Type B pancreatic cell (in vitro differentiated cells): ENCODE measurements around the gene EPHA8. TPM values are rescaled to one million over a fixed set of nuclear protein-coding genes. Genes with fewer than 3 reads are reported as not detected.

Source experiments
- DNase-seq: peaks from one replicate; pipeline ENCODE4 v3.0.0; 2021; ENCODE audit warnings: mixed read lengths; ENCODE audit not compliant: unreplicated experiment; ENCODE audit errors: extremely low spot score
- H3K27ac Mint-ChIP-seq: 2 replicates; pipeline ENCODE4 v1.8.0; 2021; ENCODE audit warnings: mild to moderate bottlenecking, mixed read lengths
- H3K27me3 Mint-ChIP-seq: 2 replicates; pipeline ENCODE4 v1.8.0; 2021; ENCODE audit warnings: mixed read lengths
- H3K36me3 Mint-ChIP-seq: 2 replicates; pipeline ENCODE4 v1.8.0; 2021; ENCODE audit warnings: mixed read lengths
- H3K4me1 Mint-ChIP-seq: one replicate; pipeline ENCODE4 v1.8.0; 2021; ENCODE audit warnings: mixed read lengths; ENCODE audit not compliant: unreplicated experiment
- H3K4me3 Mint-ChIP-seq: 2 replicates; pipeline ENCODE4 v1.8.0; 2021; ENCODE audit warnings: mild to moderate bottlenecking, mixed read lengths
- H3K9me3 Mint-ChIP-seq: 2 replicates; pipeline ENCODE4 v1.8.0; 2021; ENCODE audit warnings: mixed read lengths
- CTCF ChIP-seq: fragments of 200-600 bp; sonication (generic); conservative IDR thresholded peaks from 2 replicates; pipeline ENCODE4 v1.5.0; 2021; ENCODE audit warnings: antibody characterized with exemption, mild to moderate bottlenecking
- total RNA-seq: library from RNA; stranded (reverse); gene quantifications from 2 replicates; pipeline ENCODE4 v1.2.1, GENCODE V29; 2021; ENCODE audit warnings: low replicate concordance

The EPHA8 gene
- total RNA-seq, 1 donor from 2014 or later: 0.46 TPM

GRCh38 chr1:22612671-22613571 lies 49.6 kb downstream of the EPHA8 start:
- TF ChIP-seq CTCF: no peak
- Mint-ChIP-seq H3K4me3 (no peak overlapping the region), H3K4me1 (no peaks in the 10 kb centered on the region), H3K27me3 (peaks cover 75% of the 10 kb centered on the region), H3K9me3 (no peaks in the 10 kb centered on the region), H3K36me3 (no peaks in the 10 kb centered on the region), H3K27ac (no peak overlapping the region)
- DNase-seq: no peak

GRCh38 chr1:22613572-22613918 lies 50.3 kb downstream of the EPHA8 start:
- no peak for DNase-seq
- Mint-ChIP-seq H3K27ac (no peak overlapping the region), H3K4me1 (no peaks in the 10 kb centered on the region), H3K9me3 (no peaks in the 10 kb centered on the region), H3K4me3 (no peak overlapping the region), H3K36me3 (no peaks in the 10 kb centered on the region), H3K27me3 (peaks cover 71% of the 10 kb centered on the region)
- no peak for TF ChIP-seq CTCF

GRCh38 chr1:22613951-22614350 lies 50.7 kb downstream of the EPHA8 start:
- no peak for TF ChIP-seq CTCF
- H3K4me1 Mint-ChIP-seq: no peaks in the 10 kb centered on the region
- no peaks in the 10 kb centered on the region for H3K36me3 Mint-ChIP-seq
- H3K9me3 Mint-ChIP-seq: no peaks in the 10 kb centered on the region
- DNase-seq: no peak
- peaks cover 72% of the 10 kb centered on the region for H3K27me3 Mint-ChIP-seq
- no peak overlapping the region for H3K27ac Mint-ChIP-seq
- H3K4me3 Mint-ChIP-seq: no peak overlapping the region

GRCh38 chr1:22615886-22616285 lies 52.6 kb downstream of the EPHA8 start:
- TF ChIP-seq CTCF: no peak
- no peak for DNase-seq
- Mint-ChIP-seq H3K36me3 (no peaks in the 10 kb centered on the region), H3K9me3 (no peaks in the 10 kb centered on the region), H3K4me1 (no peaks in the 10 kb centered on the region), H3K27me3 (peaks cover 66% of the 10 kb centered on the region), H3K27ac (no peak overlapping the region), H3K4me3 (no peak overlapping the region)

GRCh38 chr1:22616571-22616970 lies 53.3 kb downstream of the EPHA8 start:
- H3K4me3 Mint-ChIP-seq: no peak overlapping the region
- H3K9me3 Mint-ChIP-seq: no peaks in the 10 kb centered on the region
- H3K36me3 Mint-ChIP-seq: no peaks in the 10 kb centered on the region
- no peak for DNase-seq
- no peaks in the 10 kb centered on the region for H3K4me1 Mint-ChIP-seq
- H3K27me3 Mint-ChIP-seq: peaks cover 64% of the 10 kb centered on the region
- no peak for TF ChIP-seq CTCF
- H3K27ac Mint-ChIP-seq: no peak overlapping the region
